Hepatocyte (in vitro differentiated cells): ENCODE results near the gene FHDC1.

Source experiments
- EZH2 ChIP-seq: fragments of 200-600 bp; sonication (generic); IDR thresholded peaks from 2 replicates; pipeline ENCODE4 v1.6.1; 2016; ENCODE audit warnings: antibody characterized with exemption, mild to moderate bottlenecking, borderline replicate concordance
- TF ChIP-seq, protein P1 (sequence below): fragments of 200-600 bp; sonication (generic); IDR thresholded peaks from 2 replicates; pipeline ENCODE4 v1.5.1; 2016; ENCODE audit warnings: antibody characterized with exemption, mild to moderate bottlenecking; ENCODE audit not compliant: poor library complexity

DNA sequence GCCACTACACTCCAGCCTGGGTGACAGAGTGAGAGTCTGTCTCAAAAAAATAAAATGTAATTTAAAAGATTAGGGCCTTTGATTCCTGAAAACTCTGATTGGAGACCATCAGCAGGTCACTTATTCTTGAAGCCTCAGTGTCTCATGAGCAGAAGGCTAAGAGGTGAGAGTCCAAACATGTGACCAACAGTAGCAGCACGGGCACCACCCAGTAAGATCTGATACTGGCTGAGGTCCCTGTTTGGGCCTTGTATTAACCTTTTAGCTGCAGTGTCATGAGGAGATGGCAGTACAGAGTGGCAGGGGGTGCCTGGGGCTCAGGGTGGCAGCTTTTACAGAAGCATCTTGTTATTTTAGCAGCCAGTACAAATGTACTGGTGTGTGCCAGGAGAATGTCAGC lies 89.3 kb downstream of the FHDC1 start:
- TF ChIP-seq, protein P1, sequence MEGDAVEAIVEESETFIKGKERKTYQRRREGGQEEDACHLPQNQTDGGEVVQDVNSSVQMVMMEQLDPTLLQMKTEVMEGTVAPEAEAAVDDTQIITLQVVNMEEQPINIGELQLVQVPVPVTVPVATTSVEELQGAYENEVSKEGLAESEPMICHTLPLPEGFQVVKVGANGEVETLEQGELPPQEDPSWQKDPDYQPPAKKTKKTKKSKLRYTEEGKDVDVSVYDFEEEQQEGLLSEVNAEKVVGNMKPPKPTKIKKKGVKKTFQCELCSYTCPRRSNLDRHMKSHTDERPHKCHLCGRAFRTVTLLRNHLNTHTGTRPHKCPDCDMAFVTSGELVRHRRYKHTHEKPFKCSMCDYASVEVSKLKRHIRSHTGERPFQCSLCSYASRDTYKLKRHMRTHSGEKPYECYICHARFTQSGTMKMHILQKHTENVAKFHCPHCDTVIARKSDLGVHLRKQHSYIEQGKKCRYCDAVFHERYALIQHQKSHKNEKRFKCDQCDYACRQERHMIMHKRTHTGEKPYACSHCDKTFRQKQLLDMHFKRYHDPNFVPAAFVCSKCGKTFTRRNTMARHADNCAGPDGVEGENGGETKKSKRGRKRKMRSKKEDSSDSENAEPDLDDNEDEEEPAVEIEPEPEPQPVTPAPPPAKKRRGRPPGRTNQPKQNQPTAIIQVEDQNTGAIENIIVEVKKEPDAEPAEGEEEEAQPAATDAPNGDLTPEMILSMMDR: no peak
- no peak for TF ChIP-seq EZH2
